WI38 (cell line): ENCODE measurements around the gene RPS6KA2.

Experiments
- H3K4me3 ChIP-seq: 2 replicates; pipeline ENCODE4 v1.5.1; 2011; ENCODE audit warnings: low read depth, mild to moderate bottlenecking, control low read depth, low read length
- CTCF ChIP-seq: IDR thresholded peaks from 2 replicates; pipeline ENCODE4 v1.5.1; 2012; ENCODE audit warnings: low read depth, mild to moderate bottlenecking, control low read depth, low read length

RPS6KA2 gene

DNA sequence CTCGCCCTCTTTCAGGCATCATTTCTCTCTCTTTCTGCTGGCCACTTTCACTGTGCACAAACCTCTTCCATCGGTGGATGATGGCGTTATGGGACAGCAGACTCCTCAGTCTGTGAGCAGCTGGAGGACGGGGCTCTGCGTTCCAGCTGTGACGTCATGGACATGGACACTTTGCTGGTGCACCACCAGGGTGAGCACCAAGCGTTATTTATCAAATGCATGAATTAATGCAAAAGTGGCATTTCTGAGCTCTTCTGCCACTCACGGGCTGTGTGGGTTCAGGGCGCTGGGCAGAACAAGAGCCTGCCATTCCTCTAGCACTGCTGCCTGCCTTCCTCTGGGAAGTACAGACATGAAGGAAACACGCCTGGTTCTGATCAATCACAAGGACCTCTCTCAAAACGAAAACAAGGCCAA, 161.4 kb downstream of the RPS6KA2 start:
- TF ChIP-seq CTCF: no peak
- no peak overlapping the region for H3K4me3 ChIP-seq

DNA sequence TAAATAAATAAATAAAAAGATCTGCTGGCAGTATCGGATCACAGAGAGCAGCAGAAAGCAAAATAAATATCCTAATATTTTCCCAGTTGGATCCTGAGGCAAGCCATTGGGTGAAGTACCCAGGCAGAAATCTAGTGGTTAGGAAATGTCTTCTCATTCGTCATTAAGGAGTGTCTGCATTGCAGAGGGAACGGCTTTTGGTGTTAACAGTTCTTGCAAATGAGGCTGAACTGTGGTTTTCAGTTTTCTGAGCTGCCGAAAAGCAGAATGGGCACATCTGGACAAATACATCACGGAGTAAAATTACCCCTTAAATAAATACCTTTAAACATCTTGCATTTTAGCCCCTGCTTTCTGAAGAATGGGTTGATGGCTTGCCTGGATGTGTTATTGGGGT, 162.1 kb downstream of the RPS6KA2 start:
- no peak overlapping the region for H3K4me3 ChIP-seq

GRCh38 chr6:166464068-166465002, 162.7 kb downstream of the RPS6KA2 start:
- H3K4me3 ChIP-seq: no peak overlapping the region
- no peak for TF ChIP-seq CTCF

More for the DNA sequence above, 162.1 kb downstream of the RPS6KA2 start:
- no peak for TF ChIP-seq CTCF

GRCh38 chr6:166463359-166464067, 163.5 kb downstream of the RPS6KA2 start:
- no peak overlapping the region for H3K4me3 ChIP-seq

GRCh38 chr6:166462461-166463135, 164.5 kb downstream of the RPS6KA2 start:
- no peak overlapping the region for H3K4me3 ChIP-seq
- no peak for TF ChIP-seq CTCF

More at GRCh38 chr6:166463359-166464067, 163.5 kb downstream of the RPS6KA2 start:
- TF ChIP-seq CTCF: no peak

DNA sequence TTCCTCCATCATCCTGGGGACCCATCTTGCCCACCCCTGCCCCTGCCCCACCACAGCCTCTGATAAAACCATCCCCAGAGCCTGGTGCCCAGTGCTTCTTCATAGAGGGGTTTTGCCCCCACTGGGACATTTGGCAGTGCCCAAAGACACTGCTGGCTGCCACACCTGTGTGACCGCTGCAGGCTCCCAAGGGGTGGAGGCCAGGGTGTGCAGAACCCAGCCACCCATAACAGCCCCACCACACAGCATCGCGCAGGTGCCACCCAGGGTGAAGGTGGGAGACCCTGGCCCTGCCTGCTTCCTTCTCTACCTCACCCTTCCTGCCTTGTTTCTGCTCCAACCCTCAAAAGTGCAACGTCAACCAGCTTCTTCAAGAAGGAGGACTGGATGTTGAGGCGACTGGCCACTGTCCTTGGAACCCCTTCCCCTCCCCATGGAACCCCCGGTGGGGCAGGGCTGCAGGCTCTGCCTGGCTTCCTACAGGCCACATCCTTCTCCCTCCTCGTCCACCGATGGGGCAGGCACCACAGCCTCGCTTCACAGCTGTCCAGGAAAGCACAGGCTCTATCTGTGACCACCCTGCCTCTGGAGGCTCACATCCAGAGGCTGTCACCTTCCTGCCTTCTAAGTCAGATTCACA, 165.1 kb downstream of the RPS6KA2 start:
- no peak overlapping the region for H3K4me3 ChIP-seq
- TF ChIP-seq CTCF: no peak
